Kidney glomerular epithelial cell (primary cell): Measurements from ENCODE around the gene APOL2.
"Not testable (repeated sequence)": the region's sequence is repeated elsewhere in the genome, so short reads cannot be mapped to it uniquely, and the experiment has no call there.

Experiments used
- DNase-seq: peaks from one replicate; lab custom pipeline; 2025; lab: John Stamatoyannopoulos, UW

Gene APOL2

GRCh38 chr22:36263216-36263673, 23.9 kb upstream of the APOL2 start:
- DNase-seq = not testable (repeated sequence)

GRCh38 chr22:36262307-36262706, 23.0 kb upstream of the APOL2 start:
- DNase-seq = not testable (repeated sequence)

GRCh38 chr22:36261675-36262074, 22.3 kb upstream of the APOL2 start:
- DNase-seq = not testable (repeated sequence)

GRCh38 chr22:36259615-36260300, 20.4 kb upstream of the APOL2 start:
- no peak for DNase-seq

- DNase-seq = no peak
Measured at GRCh38 chr22:36258701-36259614, 19.6 kb upstream of the APOL2 start.

- DNase-seq = no peak
Measured at GRCh38 chr22:36257948-36258670, 18.8 kb upstream of the APOL2 start.

- DNase-seq = no peak
Measured at GRCh38 chr22:36257308-36257707, 18.0 kb upstream of the APOL2 start.

GRCh38 chr22:36256478-36256877, 17.2 kb upstream of the APOL2 start:
- no peak for DNase-seq

GRCh38 chr22:36255572-36255971, 16.2 kb upstream of the APOL2 start:
- not testable (repeated sequence) for DNase-seq

- no peak for DNase-seq
Measured at GRCh38 chr22:36253523-36254490, 14.5 kb upstream of the APOL2 start.

GRCh38 chr22:36252754-36253522, 13.6 kb upstream of the APOL2 start, which contains the start of gene APOL1:
TSS of gene APOL1 (plus strand) at chr22:36253133. CDS start at chr22:36254956, 1,823 bp downstream.
- peak; percentile 52 for DNase-seq

- not testable (repeated sequence) for DNase-seq
Measured at GRCh38 chr22:36251979-36252608, 12.8 kb upstream of the APOL2 start.

- not testable (repeated sequence) for DNase-seq
Measured at GRCh38 chr22:36250292-36250960, 11.1 kb upstream of the APOL2 start.

- DNase-seq = no peak
Measured at GRCh38 chr22:36249160-36249559, 9.8 kb upstream of the APOL2 start.

GRCh38 chr22:36247955-36248354, 8.6 kb upstream of the APOL2 start:
- no peak for DNase-seq

GRCh38 chr22:36246718-36247117, 7.4 kb upstream of the APOL2 start:
- DNase-seq = no peak

- DNase-seq = no peak
Measured at GRCh38 chr22:36245805-36246356, 6.6 kb upstream of the APOL2 start.

GRCh38 chr22:36244522-36245391, 5.4 kb upstream of the APOL2 start:
- DNase-seq = no peak
